HUDEP-2 (cell line): ENCODE results near the gene ZNF440.
"Not testable (repeated sequence)": the region's sequence is repeated elsewhere in the genome, so short reads cannot be mapped to it uniquely, and the experiment has no call there.

Experiments
- DNase-seq, 76 experiments: peaks; one replicate each; lab custom pipeline; 2025; ENCODE audit not compliant: unreplicated experiment in 76 of 76; lab: John Stamatoyannopoulos, UW

Gene ZNF440

GRCh38 chr19:11821474-11822109 is 7.5 kb downstream of the ZNF440 start:
- DNase-seq = no peak

GRCh38 chr19:11828957-11829876 is 15.1 kb downstream of the ZNF440 start:
- DNase-seq = not testable (repeated sequence)

GRCh38 chr19:11832253-11832912 is 18.3 kb downstream of the ZNF440 start:
- no peak for DNase-seq

- DNase-seq = no peak
Measured at GRCh38 chr19:11833541-11833940, 19.5 kb downstream of the ZNF440 start.

- peak in 20 of 76 experiments; percentile 3 to 59 (median 19) for DNase-seq
Measured at GRCh38 chr19:11835626-11836066, 21.6 kb downstream of the ZNF440 start.

- peak in 16 of 76 experiments; percentile 3 to 57 (median 28) for DNase-seq
Measured at GRCh38 chr19:11843722-11844121, 29.6 kb downstream of the ZNF440 start.

- DNase-seq = not testable (repeated sequence)
Measured at GRCh38 chr19:11847615-11848014, 33.5 kb downstream of the ZNF440 start.

- no peak for DNase-seq
Measured at GRCh38 chr19:11848200-11848593, 34.1 kb downstream of the ZNF440 start.

- no peak for DNase-seq
Measured at GRCh38 chr19:11848594-11849469, 34.8 kb downstream of the ZNF440 start, which contains the start of gene ZNF439. Gene ZNF439 (plus strand): TSS chr19:11848726. CDS start chr19:11848868, 142 bp downstream.

GRCh38 chr19:11850289-11850688 is 36.2 kb downstream of the ZNF440 start:
- not testable (repeated sequence) for DNase-seq

- DNase-seq = no peak
Measured at GRCh38 chr19:11853358-11853757, 39.3 kb downstream of the ZNF440 start.

GRCh38 chr19:11856596-11857250 is 42.6 kb downstream of the ZNF440 start:
- no peak for DNase-seq

- DNase-seq = no peak
Measured at GRCh38 chr19:11860721-11861120, 46.6 kb downstream of the ZNF440 start.

GRCh38 chr19:11861301-11861700 is 47.2 kb downstream of the ZNF440 start:
- peak in 1 of 76 experiments; percentile 12 for DNase-seq

GRCh38 chr19:11867766-11868165 is 53.7 kb downstream of the ZNF440 start:
- DNase-seq = not testable (repeated sequence)

- no peak for DNase-seq
Measured at GRCh38 chr19:11868188-11868587, 54.1 kb downstream of the ZNF440 start.

- no peak for DNase-seq
Measured at GRCh38 chr19:11872624-11873023, 58.6 kb downstream of the ZNF440 start.

- DNase-seq = no peak
Measured at GRCh38 chr19:11873762-11874161, 59.7 kb downstream of the ZNF440 start.

- DNase-seq = peak in 5 of 76 experiments; percentile 3 to 21 (median 9)
Measured at GRCh38 chr19:11879687-11880266, 65.7 kb downstream of the ZNF440 start.
